ENCODE data around the gene PCSK9.

Gene PCSK9

GRCh38 chr1:55081905-55082296, 42.6 kb downstream of the PCSK9 start:
- ChIA-PET POLR2A (no interaction called here), CTCF (interaction anchor here (1.0 to 4.0 kb wide), 5 partner anchors 11 to 196 kb away, joined by 3 to 29 read pairs (median 4); no protein-coding TSS in a partner anchor)
- no peak overlapping the region for H3K4me3 ChIP-seq (ENCODE audit: low read depth, low read length)
- no peak for TF ChIP-seq CTCF (IDR thresholded peaks at IDR 0.05; ENCODE audit: insufficient read depth, low read length, missing control alignments)
- no peak for DNase-seq (ENCODE audit: low read depth, low spot score)

- H3K4me3 ChIP-seq (ENCODE audit: low read depth, low read length) = no peak overlapping the region
- ChIA-PET CTCF (interaction anchor here (1.0 to 2.3 kb wide), 2 partner anchors 12 to 196 kb away, joined by 3 to 6 read pairs; no protein-coding TSS in a partner anchor), POLR2A (no interaction called here)
- DNase-seq (ENCODE audit: low read depth, low spot score) = no peak
- no peak for TF ChIP-seq CTCF (IDR thresholded peaks at IDR 0.05; ENCODE audit: insufficient read depth, low read length, missing control alignments)
Observed at GRCh38 chr1:55084257-55084656, 44.9 kb downstream of the PCSK9 start.

- POLR2A ChIA-PET = no interaction called here
- CTCF ChIA-PET = interaction anchor here (0.8 kb wide), 1 partner anchor 16 kb away, joined by 4 read pairs; no protein-coding TSS in a partner anchor
- no peak for TF ChIP-seq CTCF (IDR thresholded peaks at IDR 0.05; ENCODE audit: insufficient read depth, low read length, missing control alignments)
- no peak overlapping the region for H3K4me3 ChIP-seq (ENCODE audit: low read depth, low read length)
- no peak for DNase-seq (ENCODE audit: low read depth, low spot score)
Observed at GRCh38 chr1:55087439-55087838, 48.1 kb downstream of the PCSK9 start.

GRCh38 chr1:55088413-55088812, 49.1 kb downstream of the PCSK9 start:
- H3K4me3 ChIP-seq (ENCODE audit: low read depth, low read length) = no peak overlapping the region
- CTCF ChIA-PET = no interaction called here
- POLR2A ChIA-PET = no interaction called here
- TF ChIP-seq CTCF (IDR thresholded peaks at IDR 0.05; ENCODE audit: insufficient read depth, low read length, missing control alignments) = no peak
- no peak for DNase-seq (ENCODE audit: low read depth, low spot score)

- no peak for TF ChIP-seq CTCF (IDR thresholded peaks at IDR 0.05; ENCODE audit: insufficient read depth, low read length, missing control alignments)
- CTCF ChIA-PET = interaction anchor here (1.1 kb wide), 1 partner anchor 286 kb away, joined by 3 read pairs; no protein-coding TSS in a partner anchor
- H3K4me3 ChIP-seq (ENCODE audit: low read depth, low read length) = no peak overlapping the region
- peak; percentile 38 for DNase-seq (ENCODE audit: low read depth, low spot score)
- POLR2A ChIA-PET = no interaction called here
Observed at GRCh38 chr1:55089683-55090082, 50.3 kb downstream of the PCSK9 start.

GRCh38 chr1:55092475-55092874, 53.1 kb downstream of the PCSK9 start:
- no peak overlapping the region for H3K4me3 ChIP-seq (ENCODE audit: low read depth, low read length)
- DNase-seq (ENCODE audit: low read depth, low spot score) = no peak
- no peak for TF ChIP-seq CTCF (IDR thresholded peaks at IDR 0.05; ENCODE audit: insufficient read depth, low read length, missing control alignments)
- POLR2A ChIA-PET = no interaction called here
- CTCF ChIA-PET = interaction anchor here (0.9 to 1.7 kb wide), 3 partner anchors 18 to 46 kb away, joined by 3 to 4 read pairs (median 3); no protein-coding TSS in a partner anchor

Data from AG04449 (cell line).